BLaER1 (cell line): ENCODE data around the gene HELZ.
"Not testable (repeated sequence)": the region's sequence is repeated elsewhere in the genome, so short reads cannot be mapped to it uniquely, and the experiment has no call there.

Source experiments
- H3K27ac ChIP-seq: shearing (Covaris generic); formaldehyde crosslinking; 2 replicates; pipeline ENCODE4 v1.8.1; 2022
- H3K27me3 ChIP-seq: shearing (Covaris generic); formaldehyde crosslinking; 2 replicates; pipeline ENCODE4 v1.8.1; 2022
- H3K36me3 ChIP-seq: shearing (Covaris generic); formaldehyde crosslinking; 2 replicates; pipeline ENCODE4 v1.8.1; 2022
- H3K4me1 ChIP-seq: shearing (Covaris generic); formaldehyde crosslinking; 2 replicates; pipeline ENCODE4 v1.8.1; 2022
- H3K4me2 ChIP-seq: shearing (Covaris generic); formaldehyde crosslinking; 2 replicates; pipeline ENCODE4 v1.8.1; 2022
- H3K4me3 ChIP-seq: shearing (Covaris generic); formaldehyde crosslinking; 2 replicates; pipeline ENCODE4 v1.8.1; 2022
- H3K9ac ChIP-seq: shearing (Covaris generic); formaldehyde crosslinking; 2 replicates; pipeline ENCODE4 v1.8.1; 2022
- H3K9me3 ChIP-seq: shearing (Covaris generic); formaldehyde crosslinking; 2 replicates; pipeline ENCODE4 v1.8.1; 2022
- H4K20me1 ChIP-seq: shearing (Covaris generic); formaldehyde crosslinking; 2 replicates; pipeline ENCODE4 v1.8.1; 2022
- Cebpa-rat ChIP-seq: shearing (Covaris generic); IDR thresholded peaks from 2 replicates; pipeline ENCODE4 v1.8.1; 2022

The HELZ gene

DNA sequence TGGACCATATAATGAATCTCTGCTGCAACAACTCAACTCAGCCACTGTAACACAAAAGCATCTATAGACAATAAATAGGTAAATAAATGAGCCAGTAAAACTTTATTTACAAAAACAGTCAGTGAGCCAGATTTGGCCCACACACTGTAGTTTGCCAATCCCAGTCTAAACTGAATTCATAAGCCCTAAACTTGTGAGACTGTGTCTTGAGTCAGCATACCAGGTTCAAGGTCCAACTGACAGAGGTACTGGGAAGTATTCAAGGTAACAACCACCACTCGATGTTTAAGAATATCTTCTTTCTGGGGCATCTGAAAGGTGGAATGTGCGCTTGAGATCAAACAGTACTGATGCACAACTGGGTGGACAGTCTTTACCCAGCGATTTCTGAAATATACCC lies 94.2 kb downstream of the HELZ start:
- H4K20me1 ChIP-seq = no peaks in the 10 kb centered on the region
- no peak overlapping the region for H3K4me3 ChIP-seq

DNA sequence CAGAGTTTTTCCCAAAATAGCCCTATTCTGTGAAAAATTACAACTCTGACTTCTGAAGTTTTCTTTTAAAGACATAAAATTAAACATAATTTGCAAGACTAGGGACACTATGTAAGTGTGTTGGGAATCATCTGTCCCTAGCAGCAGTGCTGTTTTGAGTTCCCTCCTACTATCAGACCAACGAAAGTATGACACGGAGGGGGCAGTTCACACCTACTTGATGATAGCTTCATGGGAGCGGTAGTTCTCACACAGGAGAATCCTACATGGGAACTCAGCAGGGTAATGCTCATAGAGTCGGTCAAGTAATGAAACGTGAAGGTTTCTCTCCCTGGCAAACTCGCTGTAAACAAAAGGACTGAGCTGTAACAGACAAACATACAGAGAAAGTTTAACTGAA lies 96.6 kb downstream of the HELZ start:
- TF ChIP-seq Cebpa-rat = no peak

More for the DNA sequence above, 94.2 kb downstream of the HELZ start:
- Histone ChIP-seq H3K4me2 (no peak overlapping the region), H3K4me1 (no peaks in the 10 kb centered on the region), H3K9me3 (no peaks in the 10 kb centered on the region), H3K9ac (no peak overlapping the region), H3K27ac (no peak overlapping the region), H3K36me3 (peaks cover 81% of the 10 kb centered on the region), H3K27me3 (no peaks in the 10 kb centered on the region)
- TF ChIP-seq Cebpa-rat = no peak

GRCh38 chr17:67145183-67145805 lies 99.7 kb downstream of the HELZ start:
- no peak overlapping the region for H3K4me2 ChIP-seq
- H3K4me1 ChIP-seq = no peaks in the 10 kb centered on the region
- TF ChIP-seq Cebpa-rat = no peak
- H3K9ac ChIP-seq = no peak overlapping the region
- H3K36me3 ChIP-seq = peaks cover 93% of the 10 kb centered on the region
- no peaks in the 10 kb centered on the region; the same call in 1 of the 2 replicates for H4K20me1 ChIP-seq
- H3K9me3 ChIP-seq = peaks cover 19% of the 10 kb centered on the region
- H3K4me3 ChIP-seq = no peak overlapping the region
- no peaks in the 10 kb centered on the region for H3K27me3 ChIP-seq
- no peak overlapping the region for H3K27ac ChIP-seq

More for the DNA sequence above, 96.6 kb downstream of the HELZ start:
- Histone ChIP-seq H3K9me3 (peaks cover 1% of the 10 kb centered on the region), H3K36me3 (peaks cover 95% of the 10 kb centered on the region), H3K4me1 (no peaks in the 10 kb centered on the region), H4K20me1 (no peaks in the 10 kb centered on the region), H3K27me3 (no peaks in the 10 kb centered on the region), H3K9ac (no peak overlapping the region), H3K27ac (no peak overlapping the region), H3K4me2 (no peak overlapping the region), H3K4me3 (no peak overlapping the region)

- Histone ChIP-seq H3K4me3 (no peak overlapping the region), H3K27me3 (no peaks in the 10 kb centered on the region), H3K4me1 (no peaks in the 10 kb centered on the region), H4K20me1 (peaks cover 7% of the 10 kb centered on the region; the same call in 1 of the 2 replicates), H3K27ac (no peak overlapping the region), H3K9me3 (peaks cover 19% of the 10 kb centered on the region), H3K4me2 (no peak overlapping the region), H3K9ac (no peak overlapping the region), H3K36me3 (peaks cover 95% of the 10 kb centered on the region)
- no peak for TF ChIP-seq Cebpa-rat
Measured at GRCh38 chr17:67143318-67143717, 101.7 kb downstream of the HELZ start.

- H3K9ac ChIP-seq, H3K4me2 ChIP-seq, H4K20me1 ChIP-seq, H3K27ac ChIP-seq, H3K27me3 ChIP-seq, H3K4me3 ChIP-seq, H3K4me1 ChIP-seq: not testable (repeated sequence)
- peaks cover 19% of the 10 kb centered on the region for H3K9me3 ChIP-seq
- peaks cover 93% of the 10 kb centered on the region for H3K36me3 ChIP-seq
Measured at GRCh38 chr17:67142030-67142429, 103.0 kb downstream of the HELZ start.

- no peak for TF ChIP-seq Cebpa-rat
- Histone ChIP-seq H3K9me3 (peaks cover 19% of the 10 kb centered on the region), H3K4me2 (no peak overlapping the region), H3K27ac (no peak overlapping the region), H3K4me1 (no peaks in the 10 kb centered on the region), H3K4me3 (no peak overlapping the region), H3K9ac (no peak overlapping the region), H3K27me3 (no peaks in the 10 kb centered on the region), H3K36me3 (peaks cover 94% of the 10 kb centered on the region), H4K20me1 (peaks cover 7% of the 10 kb centered on the region; the same call in 1 of the 2 replicates)
Measured at GRCh38 chr17:67139784-67140665, 105.0 kb downstream of the HELZ start.

- H3K36me3 ChIP-seq = peaks cover 88% of the 10 kb centered on the region
- no peak overlapping the region for H3K9ac ChIP-seq
- TF ChIP-seq Cebpa-rat = no peak
- H3K27me3 ChIP-seq = no peaks in the 10 kb centered on the region
- peaks cover 7% of the 10 kb centered on the region; the same call in 1 of the 2 replicates for H4K20me1 ChIP-seq
- H3K4me2 ChIP-seq = no peak overlapping the region
- no peak overlapping the region for H3K27ac ChIP-seq
- no peaks in the 10 kb centered on the region for H3K4me1 ChIP-seq
- peaks cover 19% of the 10 kb centered on the region for H3K9me3 ChIP-seq
- H3K4me3 ChIP-seq = no peak overlapping the region
Measured at GRCh38 chr17:67139289-67139688, 105.7 kb downstream of the HELZ start.

DNA sequence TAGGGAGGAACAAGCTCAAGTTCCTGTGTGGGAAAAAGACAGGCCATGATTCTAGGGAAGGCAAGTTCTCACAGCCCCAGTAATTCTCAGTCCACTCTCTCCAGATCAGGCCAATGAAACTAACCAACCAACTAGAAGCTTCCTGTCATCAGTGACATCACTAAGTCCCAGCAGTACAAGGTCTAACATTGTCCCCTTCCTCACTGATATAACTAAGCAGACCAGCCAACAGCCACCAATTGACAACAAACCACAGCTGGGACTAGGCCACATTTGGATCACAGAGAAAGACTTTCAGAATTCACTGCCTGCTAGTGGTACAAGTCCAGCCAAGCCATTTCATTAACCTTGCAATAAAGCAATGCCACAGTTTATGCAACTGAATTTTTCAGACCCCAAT lies 106.6 kb downstream of the HELZ start:
- Histone ChIP-seq H3K9ac (no peak overlapping the region), H4K20me1 (peaks cover 7% of the 10 kb centered on the region; the same call in 1 of the 2 replicates), H3K4me3 (no peak overlapping the region), H3K9me3 (peaks cover 18% of the 10 kb centered on the region), H3K36me3 (peaks cover 88% of the 10 kb centered on the region), H3K27me3 (no peaks in the 10 kb centered on the region), H3K27ac (no peak overlapping the region), H3K4me2 (no peak overlapping the region), H3K4me1 (no peaks in the 10 kb centered on the region)
- no peak for TF ChIP-seq Cebpa-rat

- Histone ChIP-seq H3K4me3 (no peak overlapping the region), H3K36me3 (peaks cover 87% of the 10 kb centered on the region), H3K27me3 (no peaks in the 10 kb centered on the region), H4K20me1 (peaks cover 7% of the 10 kb centered on the region; the same call in 1 of the 2 replicates), H3K9ac (no peak overlapping the region), H3K9me3 (peaks cover 13% of the 10 kb centered on the region), H3K4me1 (no peaks in the 10 kb centered on the region), H3K27ac (no peak overlapping the region), H3K4me2 (no peak overlapping the region)
- TF ChIP-seq Cebpa-rat = no peak
Measured at GRCh38 chr17:67137860-67138259, 107.1 kb downstream of the HELZ start.

DNA sequence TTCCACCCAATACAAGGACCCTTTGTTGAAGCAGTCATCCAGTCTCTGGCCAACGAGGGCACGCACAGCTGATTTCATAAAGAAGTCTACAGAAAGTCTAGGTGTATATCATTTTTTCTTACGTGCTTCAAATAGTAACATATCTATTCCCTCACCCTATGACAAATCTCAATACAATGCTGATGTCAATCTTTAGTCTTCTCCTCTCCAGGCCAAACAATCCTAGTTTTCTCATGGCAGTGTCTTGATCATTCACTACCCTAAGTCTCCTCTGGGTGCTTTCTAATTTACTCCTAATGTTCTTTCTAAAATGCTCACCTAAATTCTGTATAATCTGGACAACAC lies 108.0 kb downstream of the HELZ start:
- Histone ChIP-seq H3K27me3 (no peaks in the 10 kb centered on the region), H3K27ac (no peak overlapping the region), H3K4me3 (no peak overlapping the region), H3K4me1 (no peaks in the 10 kb centered on the region), H3K9me3 (peaks cover 4% of the 10 kb centered on the region; the same call in 1 of the 2 replicates), H3K9ac (no peak overlapping the region), H3K36me3 (peaks cover 83% of the 10 kb centered on the region), H3K4me2 (no peak overlapping the region), H4K20me1 (peaks cover 7% of the 10 kb centered on the region; the same call in 1 of the 2 replicates)
- no peak for TF ChIP-seq Cebpa-rat
